Lower lobe of right lung (tissue), 2 donors: ENCODE data around the gene SBNO1. TPM values are rescaled to one million over a fixed set of nuclear protein-coding genes. Genes with fewer than 3 reads are reported as not detected.

ENCODE experiments used
- ATAC-seq, 2 donors: fragments of 200-7000 bp; cut with Tn5 transposase; one replicate each; pipeline ENCODE4 v1.9.1; 2020 to 2022; ENCODE audit warnings: mild to moderate bottlenecking in 2 of 2, moderate library complexity in 2 of 2
- DNase-seq: peaks from one replicate; pipeline ENCODE4 v3.0.0-alpha.2; 2020
- H3K27ac ChIP-seq: fragments of 200-600 bp; one replicate; pipeline ENCODE4 v1.8.0; 2022
- H3K27me3 ChIP-seq: fragments of 200-600 bp; one replicate; pipeline ENCODE4 v1.8.0; 2022; ENCODE audit warnings: low read depth
- H3K36me3 ChIP-seq: fragments of 200-600 bp; one replicate; pipeline ENCODE4 v1.8.0; 2022; ENCODE audit warnings: mild to moderate bottlenecking
- H3K4me1 ChIP-seq: fragments of 200-600 bp; one replicate; pipeline ENCODE4 v1.8.0; 2022
- H3K4me3 ChIP-seq: fragments of 200-600 bp; one replicate; pipeline ENCODE4 v1.8.0; 2022; ENCODE audit warnings: mild to moderate bottlenecking
- H3K9me3 ChIP-seq: fragments of 200-600 bp; one replicate; pipeline ENCODE4 v1.8.0; 2022
- intact Hi-C: fragments of 100-400 bp; cut with DNase I; formaldehyde crosslinking; loops from one replicate; pipeline ENCODE4 v1.11.0; 2022
- total RNA-seq: library from RNA; stranded (reverse); fragmentation: NEBNext Ultra II Directional; extraction: Animal tissue kit (Norgen Biotek cat#: 25700); gene quantifications from one replicate; pipeline ENCODE4 v1.2.1, GENCODE V29; 2021
- TF ChIP-seq, protein P1 (sequence below): fragments of 200-600 bp; IDR thresholded peaks from one replicate; pipeline ENCODE4 v1.8.0; 2022; ENCODE audit warnings: antibody characterized with exemption, mild to moderate bottlenecking
- donor health status: DM: no; HTN: yes; CAD: no; lungs with severe emphysema.

Gene SBNO1
- total RNA-seq, 1 donor from 2014 or later = 28.2 TPM

DNA sequence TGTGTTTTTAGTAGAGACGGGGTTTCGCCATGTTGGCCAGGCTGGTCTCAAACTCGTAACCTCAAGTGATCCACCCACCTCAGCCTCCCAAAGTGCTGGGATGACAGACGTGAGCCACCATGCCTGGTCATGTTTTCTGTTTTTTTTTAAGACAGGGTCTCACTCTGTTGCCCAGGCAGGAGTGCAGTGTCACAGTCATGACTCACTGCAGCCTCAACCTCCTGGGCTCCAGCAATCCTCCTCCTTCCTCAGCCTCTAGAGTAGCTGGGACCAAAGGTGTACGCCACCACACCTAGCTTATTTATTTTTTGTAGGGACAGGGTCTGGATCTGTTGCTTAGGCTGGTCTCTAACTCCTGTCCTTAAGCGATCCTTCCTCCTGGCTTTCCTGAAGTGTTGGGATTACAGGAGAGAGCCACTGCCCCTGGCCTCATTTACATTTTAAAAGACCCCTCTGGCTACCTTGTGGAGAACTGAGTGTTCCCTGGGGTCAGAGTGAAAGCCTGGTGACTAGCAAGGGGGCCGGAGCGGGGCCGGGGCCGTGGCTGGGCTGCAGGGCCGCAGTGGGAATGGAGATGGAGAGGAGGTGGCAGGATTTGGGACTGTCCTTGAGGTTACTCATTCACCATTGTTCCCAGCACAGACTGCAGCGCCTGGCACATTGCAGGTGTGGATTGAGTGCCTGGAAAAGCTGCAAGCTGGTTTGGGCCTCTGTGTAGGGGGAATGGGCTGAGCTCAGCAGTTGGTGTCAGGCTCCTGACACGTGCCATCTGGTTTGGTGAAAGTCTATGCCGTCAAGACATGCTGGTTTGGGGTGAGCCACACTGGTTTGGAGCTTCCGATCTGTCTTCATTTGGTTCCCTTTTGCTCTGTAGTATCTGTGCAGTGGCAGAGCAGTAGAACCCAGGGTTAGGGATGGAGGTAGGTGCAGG lies 37.4 kb upstream of the SBNO1 start:
- peaks cover 24% of the 10 kb centered on the region for H3K4me1 ChIP-seq
- intact Hi-C loops = no loop called here
- no peaks in the 10 kb centered on the region for H3K9me3 ChIP-seq
- TF ChIP-seq, protein P1, sequence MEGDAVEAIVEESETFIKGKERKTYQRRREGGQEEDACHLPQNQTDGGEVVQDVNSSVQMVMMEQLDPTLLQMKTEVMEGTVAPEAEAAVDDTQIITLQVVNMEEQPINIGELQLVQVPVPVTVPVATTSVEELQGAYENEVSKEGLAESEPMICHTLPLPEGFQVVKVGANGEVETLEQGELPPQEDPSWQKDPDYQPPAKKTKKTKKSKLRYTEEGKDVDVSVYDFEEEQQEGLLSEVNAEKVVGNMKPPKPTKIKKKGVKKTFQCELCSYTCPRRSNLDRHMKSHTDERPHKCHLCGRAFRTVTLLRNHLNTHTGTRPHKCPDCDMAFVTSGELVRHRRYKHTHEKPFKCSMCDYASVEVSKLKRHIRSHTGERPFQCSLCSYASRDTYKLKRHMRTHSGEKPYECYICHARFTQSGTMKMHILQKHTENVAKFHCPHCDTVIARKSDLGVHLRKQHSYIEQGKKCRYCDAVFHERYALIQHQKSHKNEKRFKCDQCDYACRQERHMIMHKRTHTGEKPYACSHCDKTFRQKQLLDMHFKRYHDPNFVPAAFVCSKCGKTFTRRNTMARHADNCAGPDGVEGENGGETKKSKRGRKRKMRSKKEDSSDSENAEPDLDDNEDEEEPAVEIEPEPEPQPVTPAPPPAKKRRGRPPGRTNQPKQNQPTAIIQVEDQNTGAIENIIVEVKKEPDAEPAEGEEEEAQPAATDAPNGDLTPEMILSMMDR = no peak
- H3K27me3 ChIP-seq = no peaks in the 10 kb centered on the region
- DNase-seq (no peak), ATAC-seq (no peak)
- H3K4me3 ChIP-seq = no peak overlapping the region
- peaks cover 92% of the 10 kb centered on the region for H3K36me3 ChIP-seq
- H3K27ac ChIP-seq = no peak overlapping the region

DNA sequence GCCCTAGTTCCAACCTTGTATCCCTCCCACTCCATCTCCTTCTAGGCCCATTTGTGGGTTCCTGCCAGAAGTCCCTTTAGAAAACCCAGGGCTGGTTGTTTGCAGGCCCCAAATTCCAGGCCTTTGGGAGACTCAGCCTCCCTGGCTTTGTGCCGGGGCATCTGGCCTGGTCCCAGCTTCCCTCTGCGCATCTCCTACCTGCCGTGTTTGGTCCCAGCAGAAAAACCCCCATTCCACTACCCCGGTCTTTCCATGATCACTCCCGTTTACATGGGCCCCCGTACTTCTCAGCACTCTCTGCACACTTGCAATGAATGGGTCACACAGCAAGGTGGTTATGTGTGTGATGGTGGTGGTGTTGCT lies 34.6 kb upstream of the SBNO1 start:
- no peak for DNase-seq
- intact Hi-C loops = no loop called here
- Histone ChIP-seq H3K36me3 (peaks cover 92% of the 10 kb centered on the region), H3K27me3 (no peaks in the 10 kb centered on the region), H3K4me3 (no peak overlapping the region), H3K27ac (peak overlapping the region; percentile 71), H3K9me3 (no peaks in the 10 kb centered on the region), H3K4me1 (peaks cover 26% of the 10 kb centered on the region)
- no peak for ATAC-seq
- TF ChIP-seq, protein P1 = no peak

DNA sequence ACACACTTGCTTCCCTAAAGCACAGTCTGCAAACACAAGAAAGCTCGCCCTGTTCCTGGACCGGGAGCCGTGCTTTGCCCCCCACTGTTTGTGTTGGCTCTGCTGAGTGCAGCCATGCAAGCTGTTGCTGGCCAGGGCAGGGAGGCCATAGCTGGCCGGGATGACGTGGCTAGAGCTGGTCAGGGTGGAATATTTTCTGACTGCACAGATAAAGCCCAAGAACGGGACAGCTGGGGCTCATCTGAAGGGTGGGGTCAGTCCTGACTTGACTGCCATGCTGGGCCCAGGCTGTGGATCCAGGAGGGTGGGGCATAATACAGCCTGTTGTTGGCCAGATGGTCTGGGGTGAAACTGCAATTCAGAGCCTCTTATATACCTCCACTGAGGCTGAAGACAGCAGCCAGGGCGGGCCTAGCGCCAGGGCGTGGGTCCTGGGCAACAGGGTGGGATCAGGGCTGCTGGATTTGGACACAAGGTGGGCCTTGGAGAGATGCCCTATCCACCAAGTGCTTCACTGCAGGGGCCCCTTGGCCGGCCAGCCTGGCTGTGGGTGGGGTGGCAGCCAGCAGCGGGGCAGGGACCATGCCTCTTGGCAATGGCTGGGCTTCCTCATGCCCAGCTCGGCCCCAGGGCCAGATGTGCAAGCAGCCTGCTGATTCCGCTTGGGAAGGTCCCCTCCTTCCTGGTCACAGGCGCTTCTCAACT lies 34.1 kb upstream of the SBNO1 start:
- H3K4me3 ChIP-seq = no peak overlapping the region
- DNase-seq = no peak
- H3K27ac ChIP-seq = peak overlapping the region; percentile 71
- H3K27me3 ChIP-seq = no peaks in the 10 kb centered on the region
- intact Hi-C loops = no loop called here
- H3K36me3 ChIP-seq = peaks cover 92% of the 10 kb centered on the region
- peak; percentile 31 to 47 for ATAC-seq
- peaks cover 26% of the 10 kb centered on the region for H3K4me1 ChIP-seq
- no peaks in the 10 kb centered on the region for H3K9me3 ChIP-seq
- TF ChIP-seq, protein P1 = no peak

DNA sequence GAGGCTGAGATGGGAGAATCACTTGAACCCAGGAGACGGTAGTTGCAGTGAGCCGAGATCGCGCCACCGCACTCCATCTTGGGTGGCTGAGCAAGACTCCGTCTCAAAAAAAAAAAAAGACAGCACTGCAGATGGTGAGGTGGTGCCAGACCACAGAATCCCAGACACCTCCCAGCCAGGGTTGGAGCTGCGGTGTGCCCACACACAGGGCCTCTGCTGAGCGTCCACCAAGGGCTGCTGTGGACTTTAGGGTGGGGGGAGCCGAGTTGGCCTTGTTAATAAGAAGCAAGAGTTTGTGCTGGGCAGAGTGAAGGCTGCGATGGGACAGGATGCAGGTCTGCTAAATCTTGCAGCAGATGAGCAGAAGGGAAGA lies 33.5 kb upstream of the SBNO1 start:
- TF ChIP-seq, protein P1 = no peak
- Histone ChIP-seq H3K4me3 (no peak overlapping the region), H3K9me3 (no peaks in the 10 kb centered on the region), H3K36me3 (peaks cover 92% of the 10 kb centered on the region), H3K4me1 (peaks cover 26% of the 10 kb centered on the region), H3K27ac (peak overlapping the region; percentile 71), H3K27me3 (no peaks in the 10 kb centered on the region)
- DNase-seq (no peak), ATAC-seq (no peak)
- intact Hi-C loops = no loop called here

DNA sequence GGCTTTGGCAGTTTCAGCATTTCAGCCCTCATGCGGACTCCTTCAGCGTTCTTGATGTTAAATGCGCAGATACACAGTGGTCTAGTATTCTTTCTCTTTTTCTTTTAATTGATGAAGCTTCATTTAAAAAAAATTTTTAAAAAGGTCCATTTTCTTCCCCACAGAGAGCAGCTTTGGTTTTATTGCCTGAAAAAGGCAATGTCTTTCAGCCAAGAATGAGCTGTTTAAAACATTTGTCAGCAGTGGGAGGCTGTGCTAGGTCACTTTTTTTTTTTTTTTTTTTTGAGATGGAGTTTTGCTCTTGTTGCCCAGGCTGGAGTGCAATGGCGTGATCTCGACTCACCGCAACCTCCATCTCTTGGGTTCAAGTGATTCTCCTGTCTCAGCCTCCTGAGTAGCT lies 32.8 kb upstream of the SBNO1 start:
- Histone ChIP-seq H3K27ac (no peak overlapping the region), H3K4me1 (peaks cover 32% of the 10 kb centered on the region), H3K9me3 (no peaks in the 10 kb centered on the region), H3K27me3 (no peaks in the 10 kb centered on the region), H3K36me3 (peaks cover 92% of the 10 kb centered on the region), H3K4me3 (no peak overlapping the region)
- ATAC-seq = no peak
- intact Hi-C loops = no loop called here
- TF ChIP-seq, protein P1 = no peak
- no peak for DNase-seq
